GM10847 (cell line): ENCODE measurements around the gene TRIM37.

Source experiments
- POLR2A ChIP-seq: IDR thresholded peaks from 2 replicates; pipeline ENCODE4 v1.6.1; 2011; ENCODE audit not compliant: insufficient read length; ENCODE audit errors: extremely low read depth

Gene TRIM37

DNA sequence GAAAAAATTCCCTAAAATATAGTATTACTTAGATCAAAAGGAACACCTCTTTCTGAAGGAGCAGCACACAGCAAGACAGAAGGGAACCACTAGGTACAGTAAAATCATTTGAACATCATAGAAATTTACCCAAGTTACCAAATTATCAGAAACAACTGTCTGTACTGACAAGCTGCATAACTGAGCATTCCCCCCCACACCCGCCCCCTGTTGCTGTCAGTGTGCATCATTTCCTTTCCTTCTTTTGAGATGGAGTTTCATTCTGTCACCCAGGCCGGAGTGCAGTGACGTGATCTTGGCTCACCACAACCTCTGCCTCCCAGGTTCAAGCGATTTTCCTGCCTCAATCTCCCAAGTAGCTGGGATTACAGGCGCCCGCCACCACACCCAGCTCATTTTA lies 120.7 kb downstream of the TRIM37 start:
- TF ChIP-seq POLR2A: no peak

DNA sequence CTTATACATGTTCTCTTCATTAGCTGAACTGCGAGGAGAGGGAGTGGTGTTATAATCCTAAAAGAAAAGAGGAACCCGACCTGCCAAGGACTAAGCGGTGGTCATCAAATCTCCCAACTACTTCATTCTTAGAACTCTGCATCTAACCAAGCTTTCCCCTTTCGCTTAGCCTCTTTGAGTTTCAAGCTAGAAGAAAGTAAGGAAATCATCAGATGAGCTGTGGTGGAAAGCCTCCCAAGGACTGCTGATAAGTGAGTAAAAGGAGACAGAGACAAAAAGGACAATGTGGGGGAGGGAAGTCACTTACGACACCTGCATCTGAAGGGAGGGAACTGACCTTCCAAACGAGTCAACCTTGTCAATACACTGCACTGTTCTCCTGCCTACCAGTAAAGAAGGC lies 121.3 kb downstream of the TRIM37 start:
- TF ChIP-seq POLR2A: no peak

DNA sequence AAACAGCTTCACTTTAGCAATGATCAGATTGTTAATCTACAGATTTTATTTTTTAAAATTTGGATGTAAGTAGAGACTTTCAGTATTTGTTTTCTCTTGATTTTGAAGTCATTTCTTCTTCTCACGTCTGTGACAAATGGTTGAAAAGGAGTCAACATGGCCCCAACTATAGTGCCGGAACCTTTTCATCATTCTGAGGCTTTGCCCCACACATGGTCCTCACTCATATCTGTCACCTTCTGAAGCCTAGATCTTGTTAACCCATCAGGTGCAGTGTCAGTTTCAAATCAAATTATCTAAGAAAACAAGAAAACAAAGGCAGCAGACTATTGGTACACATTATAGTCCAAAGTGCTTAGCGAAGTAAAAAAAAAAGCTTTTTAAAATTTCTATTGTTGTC lies 124.1 kb downstream of the TRIM37 start:
- TF ChIP-seq POLR2A: no peak

DNA sequence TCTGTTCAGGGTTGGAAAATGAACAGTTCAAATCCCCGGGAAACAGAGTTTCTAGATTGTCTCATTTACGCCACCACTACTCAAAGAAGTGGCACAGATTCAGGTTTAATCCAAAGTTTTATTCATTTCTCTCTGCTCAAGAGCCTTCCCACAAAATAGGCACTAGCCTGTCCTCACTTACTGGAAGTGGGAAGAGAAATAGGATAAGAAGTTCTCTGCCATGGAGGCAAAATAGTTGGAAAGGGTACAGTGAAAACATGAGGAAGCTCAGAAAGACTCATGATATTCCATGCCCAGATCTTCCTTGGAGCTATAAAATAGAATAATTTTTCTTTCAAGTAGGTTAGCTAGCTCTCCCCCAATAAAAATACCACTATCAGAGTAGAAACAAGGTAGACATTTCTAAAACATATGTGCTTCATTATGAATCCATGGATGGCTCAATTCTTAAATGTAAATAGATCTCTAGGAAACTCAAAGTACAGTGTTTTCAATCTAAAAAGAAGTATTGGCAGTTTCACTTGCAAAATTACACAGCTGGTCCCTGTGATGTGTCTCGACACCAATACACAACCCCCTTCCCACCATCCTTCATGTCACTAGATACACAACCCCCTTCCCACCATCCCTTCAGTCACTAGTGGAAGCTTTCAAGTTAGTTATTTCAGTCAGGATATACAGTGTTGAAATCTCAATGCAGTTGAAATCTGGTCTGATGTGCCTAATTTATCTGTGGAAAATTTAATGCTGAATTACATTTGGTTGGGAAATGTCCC lies 125.8 kb downstream of the TRIM37 start:
- TF ChIP-seq POLR2A: no peak

DNA sequence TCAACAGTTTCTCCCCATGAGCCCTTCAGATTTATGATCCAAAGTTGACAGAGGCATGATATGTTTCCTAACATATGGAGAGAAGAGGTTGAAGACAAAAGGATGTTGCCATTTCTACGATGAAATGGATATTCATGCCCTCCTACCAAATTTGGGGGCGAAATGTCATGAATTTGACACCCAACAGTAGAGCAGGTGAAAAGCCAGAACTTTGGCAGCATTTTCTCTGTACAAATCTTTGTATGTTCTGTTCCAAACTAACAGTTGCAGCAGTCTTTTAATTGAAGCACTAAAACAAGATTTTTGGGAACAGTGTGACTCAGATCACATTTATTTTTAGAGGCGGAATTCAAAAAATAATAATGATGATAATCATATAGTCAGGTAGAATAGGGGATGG lies 130.1 kb downstream of the TRIM37 start:
- no peak for TF ChIP-seq POLR2A

DNA sequence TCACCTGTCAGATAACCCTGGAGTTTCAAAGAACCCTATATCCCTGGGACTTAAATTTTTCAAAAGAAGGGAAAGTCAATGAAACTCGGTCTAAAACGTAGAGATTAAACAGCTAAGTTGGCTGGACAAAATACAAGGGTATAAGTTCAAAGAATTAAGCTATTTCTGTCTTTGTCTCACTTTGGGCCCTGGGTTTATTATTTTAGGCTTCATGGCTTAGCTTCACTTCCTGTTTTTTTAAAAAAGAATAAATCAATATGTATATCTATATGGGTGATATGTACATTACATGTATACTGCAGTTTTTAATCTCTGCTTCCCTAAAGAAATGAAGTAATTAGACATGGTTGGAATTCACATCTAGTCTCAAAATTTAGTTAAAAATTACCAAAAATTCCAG lies 132.3 kb downstream of the TRIM37 start:
- TF ChIP-seq POLR2A: no peak

DNA sequence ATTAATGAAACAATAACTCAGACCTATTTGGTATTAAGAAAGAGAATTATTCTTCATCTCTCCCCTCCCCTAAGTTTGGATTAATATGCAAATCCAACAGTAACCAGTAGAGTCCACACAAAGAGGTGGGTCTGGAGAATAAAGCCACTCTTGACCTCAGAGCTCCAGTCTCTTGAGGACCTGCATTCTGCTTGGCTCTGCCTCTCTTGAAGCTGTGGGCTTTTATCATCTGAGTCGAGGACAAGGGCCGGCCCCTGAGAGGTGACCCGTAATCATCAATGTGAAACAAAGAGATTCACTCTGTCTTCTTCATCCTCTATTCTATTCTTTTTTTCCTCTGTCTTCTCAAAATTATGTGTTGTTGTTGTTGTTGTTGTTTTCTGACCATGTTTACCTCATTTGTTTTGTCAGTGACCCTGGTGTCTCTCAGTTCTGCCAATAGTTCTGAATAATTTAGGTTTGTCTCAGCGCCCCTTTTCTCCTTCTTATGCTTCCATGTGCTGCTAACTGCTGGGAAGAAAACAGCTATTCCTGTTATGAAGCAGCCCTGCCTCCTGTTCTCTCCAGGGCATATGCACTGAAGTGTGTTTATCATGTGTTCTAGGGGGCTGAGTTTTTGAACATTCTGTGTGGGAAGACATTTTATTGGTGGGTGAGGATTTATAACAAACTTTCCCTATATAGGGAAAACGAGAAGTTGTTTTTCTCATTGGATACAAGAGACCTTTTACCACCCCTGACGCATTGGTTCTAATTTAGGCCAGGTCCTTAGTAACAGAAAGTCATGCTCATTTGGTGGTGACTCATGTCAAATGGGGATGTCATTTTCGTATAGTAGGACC lies 135.8 kb downstream of the TRIM37 start:
- TF ChIP-seq POLR2A: no peak

DNA sequence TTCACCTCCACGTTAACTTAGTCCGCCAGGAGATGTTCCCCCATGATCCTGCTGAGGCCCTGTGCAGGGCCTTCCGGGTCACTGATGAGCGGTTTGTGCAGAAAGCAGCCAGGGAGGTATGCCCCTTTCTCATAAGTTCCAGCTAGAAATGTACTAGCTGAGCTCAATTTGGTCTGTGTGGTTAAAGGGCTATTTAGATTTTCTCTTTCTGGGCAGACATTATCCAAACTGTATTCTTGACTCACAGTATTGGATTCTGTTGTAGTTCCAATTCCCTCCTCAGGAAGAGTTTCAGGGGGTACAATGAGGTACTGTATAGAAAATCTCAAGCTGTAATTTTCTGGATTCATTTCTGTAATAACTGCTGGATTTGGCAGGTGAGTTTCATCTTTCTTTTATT lies 137.1 kb downstream of the TRIM37 start:
- no peak for TF ChIP-seq POLR2A

DNA sequence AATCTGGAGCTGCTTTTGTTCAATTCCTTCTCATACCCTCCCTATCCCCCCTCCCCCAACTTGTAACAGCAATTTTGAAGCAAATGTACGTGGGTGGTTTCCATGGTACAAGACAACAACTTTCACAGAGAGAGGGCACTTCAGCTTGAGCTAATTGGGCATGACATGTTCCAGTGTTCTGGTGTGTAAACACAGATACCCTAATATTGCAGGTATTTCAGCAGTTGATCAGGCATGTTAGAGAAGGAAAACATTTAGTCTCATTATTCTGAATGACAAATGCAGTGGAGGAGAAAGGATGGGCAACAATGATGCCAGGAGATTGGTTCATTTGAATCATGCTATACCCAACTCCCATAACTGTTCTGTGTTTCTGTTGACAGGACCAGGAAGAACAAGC lies 137.5 kb downstream of the TRIM37 start:
- no peak for TF ChIP-seq POLR2A

DNA sequence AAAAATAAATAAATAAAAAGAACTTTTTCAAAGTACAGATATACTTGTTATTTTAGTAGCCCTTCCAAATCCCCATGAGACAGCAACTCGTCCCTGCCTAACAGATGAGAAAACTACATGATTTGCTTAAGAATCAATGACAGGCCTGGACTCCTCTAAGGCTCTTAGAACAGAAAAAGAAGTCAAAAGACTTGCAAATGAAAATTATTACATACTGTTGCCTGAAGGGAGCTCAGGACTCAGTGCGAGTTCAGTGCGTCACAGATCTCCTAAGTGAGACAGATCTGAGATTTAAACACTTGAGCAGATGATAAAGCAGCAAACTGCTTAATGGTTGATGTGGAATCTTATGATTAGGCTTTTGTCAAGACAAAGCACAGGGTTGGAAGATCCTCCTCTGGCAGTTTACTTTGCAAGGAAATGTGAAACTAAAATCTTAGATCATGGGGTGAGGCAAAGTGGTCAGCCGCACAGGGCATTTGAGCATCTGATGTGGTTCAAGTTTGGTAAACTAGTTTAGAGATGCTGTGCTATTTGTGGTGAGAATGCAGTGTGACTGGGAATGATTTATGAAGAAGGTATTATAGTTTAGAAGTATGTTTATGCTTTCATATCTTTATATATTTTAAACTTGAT lies 138.1 kb downstream of the TRIM37 start:
- no peak for TF ChIP-seq POLR2A

DNA sequence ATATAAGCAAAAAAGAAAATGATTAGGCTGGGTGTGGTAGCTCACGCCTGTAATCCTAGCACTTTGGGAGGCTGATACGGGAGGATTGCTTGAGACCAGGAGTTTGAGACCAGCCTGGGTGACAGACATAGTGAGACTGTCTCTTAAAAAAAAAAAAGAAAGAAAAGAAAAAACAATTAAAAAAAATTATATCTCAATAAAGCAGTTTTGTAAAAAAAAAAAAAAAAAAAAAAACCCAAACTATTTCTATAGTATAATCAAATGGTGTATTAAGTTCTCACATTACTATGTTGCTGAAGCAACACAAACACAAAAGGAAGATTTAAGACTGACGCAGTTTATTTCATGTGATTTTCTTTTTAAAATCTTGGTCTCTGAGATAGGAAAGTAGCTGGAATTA lies 140.5 kb downstream of the TRIM37 start:
- no peak for TF ChIP-seq POLR2A

DNA sequence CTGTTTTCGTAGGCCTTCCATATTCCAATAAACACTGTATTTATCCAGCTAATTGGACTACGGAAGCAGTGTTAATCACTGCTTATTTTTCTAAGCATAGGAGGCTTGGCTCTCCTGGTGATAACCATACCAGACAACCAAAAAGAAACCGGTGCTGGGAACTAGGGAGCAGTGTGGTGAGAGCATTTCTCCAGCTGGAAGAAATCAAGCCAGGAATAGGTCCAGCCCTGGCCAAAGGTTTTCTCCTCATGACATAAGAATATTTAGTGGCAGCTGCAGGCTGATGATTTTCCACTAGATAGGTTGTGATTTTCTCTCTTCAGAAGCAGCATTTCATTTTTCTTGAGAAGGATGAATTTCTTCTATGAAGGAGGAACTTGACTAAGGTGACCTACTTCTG lies 141.5 kb downstream of the TRIM37 start:
- no peak for TF ChIP-seq POLR2A

DNA sequence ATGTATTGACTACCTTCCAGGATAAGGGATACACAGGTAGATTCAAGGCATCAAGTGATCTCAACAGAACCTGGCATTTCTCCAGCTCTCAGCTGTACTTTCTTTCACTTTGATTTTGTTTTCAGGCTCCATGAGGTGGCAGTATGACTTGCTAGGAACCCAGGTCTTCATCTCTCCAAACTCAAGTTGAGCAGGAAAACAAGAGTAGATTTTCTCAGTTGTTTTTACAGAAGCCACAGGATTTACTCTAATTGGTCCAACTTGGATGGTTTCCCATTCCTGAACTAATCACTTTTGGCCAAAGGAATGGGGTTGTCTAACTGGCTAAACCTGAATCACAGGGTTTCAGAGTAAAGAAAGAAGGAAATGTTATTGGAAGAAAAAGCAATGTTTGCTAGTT lies 146.6 kb downstream of the TRIM37 start:
- no peak for TF ChIP-seq POLR2A

DNA sequence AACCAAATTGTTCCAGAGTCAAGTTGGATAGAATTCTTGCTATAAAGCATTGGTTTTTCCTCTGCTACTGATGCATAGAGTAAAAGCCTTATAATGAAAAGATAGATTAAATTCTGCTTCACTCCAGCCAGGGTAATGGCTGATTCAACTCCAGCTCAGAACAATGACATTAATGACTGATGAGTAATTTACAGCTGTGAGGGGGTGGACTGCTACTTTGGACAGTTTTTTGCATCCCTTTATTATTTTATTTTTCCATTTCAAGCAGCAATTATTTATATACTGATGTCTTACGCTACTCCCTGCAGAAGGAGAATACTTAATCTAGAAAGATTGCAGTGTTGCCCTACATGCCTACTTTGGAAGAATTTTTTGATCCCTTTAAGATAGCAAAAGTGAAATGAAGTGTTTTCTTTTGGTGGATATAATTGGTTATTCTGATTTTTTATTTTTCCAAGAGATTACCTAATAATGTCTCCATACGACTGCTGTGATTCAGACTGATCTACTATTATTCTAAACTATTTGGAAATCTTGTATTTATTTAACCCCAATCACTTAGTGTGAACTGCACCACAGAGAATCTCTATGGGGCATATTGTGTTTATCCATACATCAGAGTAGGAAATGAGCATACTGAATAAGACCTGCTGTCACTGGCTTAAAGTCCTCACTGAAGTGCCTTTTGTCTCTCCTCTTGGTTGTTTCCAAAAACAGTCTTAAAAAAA lies 149.5 kb downstream of the TRIM37 start:
- no peak for TF ChIP-seq POLR2A

DNA sequence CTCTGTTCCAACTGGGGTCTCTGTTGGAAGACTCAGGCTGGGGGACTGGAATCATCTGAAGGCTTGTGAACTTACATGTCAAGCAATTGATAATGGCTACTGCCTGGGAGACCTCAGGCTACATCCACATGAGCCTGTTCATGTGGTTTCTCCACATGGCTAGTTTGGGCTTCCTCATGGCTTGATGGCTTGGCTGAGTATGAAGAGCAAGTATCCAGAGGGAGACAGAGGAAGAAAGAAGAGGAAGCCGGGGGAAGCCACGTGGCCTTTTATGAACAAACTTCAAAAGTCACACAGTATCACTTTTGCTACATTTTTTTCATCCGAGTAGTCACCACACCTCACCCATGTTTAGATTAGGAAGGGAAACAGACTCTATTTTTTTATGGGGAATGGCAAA lies 158.9 kb downstream of the TRIM37 start:
- no peak for TF ChIP-seq POLR2A
